GM18951 (cell line): ENCODE measurements around the gene TMEM178B.
"Not testable (repeated sequence)": the region's sequence is repeated elsewhere in the genome, so short reads cannot be mapped to it uniquely, and the experiment has no call there.

Source experiments
- POLR2A ChIP-seq: IDR thresholded peaks from 4 replicates; pipeline ENCODE4 v1.6.1; 2011; ENCODE audit warnings: mild to moderate bottlenecking; ENCODE audit not compliant: insufficient read length, insufficient read depth; ENCODE audit errors: extremely low read depth
- in situ Hi-C: fragments of 300-500 bp; cut with MboI; formaldehyde crosslinking; loops from one replicate; pipeline ENCODE4 v1.12.0; 2022; ENCODE audit warnings: low sequenced_read_pairs, mixed read lengths, inconsistent platforms; ENCODE audit not compliant: unreplicated experiment

The TMEM178B gene

GRCh38 chr7:141325275-141325674 lies 251.4 kb downstream of the TMEM178B start:
- in situ Hi-C loops = no loop called here
- TF ChIP-seq POLR2A = no peak

GRCh38 chr7:141328290-141328689 lies 254.4 kb downstream of the TMEM178B start:
- TF ChIP-seq POLR2A = no peak
- in situ Hi-C loops = no loop called here

- in situ Hi-C loops = not testable (repeated sequence)
Measured at GRCh38 chr7:141330285-141330684, 256.4 kb downstream of the TMEM178B start.

GRCh38 chr7:141333459-141333858 lies 259.6 kb downstream of the TMEM178B start:
- TF ChIP-seq POLR2A = no peak
- in situ Hi-C loops = no loop called here

- in situ Hi-C loops = no loop called here
- TF ChIP-seq POLR2A = no peak
Measured at GRCh38 chr7:141335164-141335563, 261.3 kb downstream of the TMEM178B start.

- no peak for TF ChIP-seq POLR2A
- in situ Hi-C loops = no loop called here
Measured at GRCh38 chr7:141339603-141340002, 265.7 kb downstream of the TMEM178B start.

GRCh38 chr7:141340991-141341390 lies 267.1 kb downstream of the TMEM178B start:
- TF ChIP-seq POLR2A = no peak
- in situ Hi-C loops = no loop called here

GRCh38 chr7:141342621-141343408 lies 269.0 kb downstream of the TMEM178B start:
- TF ChIP-seq POLR2A = no peak
- in situ Hi-C loops = no loop called here

GRCh38 chr7:141344153-141344935 lies 270.5 kb downstream of the TMEM178B start:
- TF ChIP-seq POLR2A = no peak
- in situ Hi-C loops = no loop called here

- in situ Hi-C loops = no loop called here
- TF ChIP-seq POLR2A = no peak
Measured at GRCh38 chr7:141348728-141349127, 274.9 kb downstream of the TMEM178B start.

- no peak for TF ChIP-seq POLR2A
- in situ Hi-C loops = no loop called here
Measured at GRCh38 chr7:141349338-141349737, 275.5 kb downstream of the TMEM178B start.

GRCh38 chr7:141349804-141350203 lies 275.9 kb downstream of the TMEM178B start:
- in situ Hi-C loops = no loop called here
- TF ChIP-seq POLR2A = no peak

- in situ Hi-C loops = no loop called here
- TF ChIP-seq POLR2A = no peak
Measured at GRCh38 chr7:141351175-141351574, 277.3 kb downstream of the TMEM178B start.

GRCh38 chr7:141352955-141353354 lies 279.1 kb downstream of the TMEM178B start:
- in situ Hi-C loops = no loop called here
- no peak for TF ChIP-seq POLR2A
